ENCODE measurements around the gene PPHLN1.
"Not testable (repeated sequence)": the region's sequence is repeated elsewhere in the genome, so short reads cannot be mapped to it uniquely, and the experiment has no call there.

PPHLN1 gene

DNA sequence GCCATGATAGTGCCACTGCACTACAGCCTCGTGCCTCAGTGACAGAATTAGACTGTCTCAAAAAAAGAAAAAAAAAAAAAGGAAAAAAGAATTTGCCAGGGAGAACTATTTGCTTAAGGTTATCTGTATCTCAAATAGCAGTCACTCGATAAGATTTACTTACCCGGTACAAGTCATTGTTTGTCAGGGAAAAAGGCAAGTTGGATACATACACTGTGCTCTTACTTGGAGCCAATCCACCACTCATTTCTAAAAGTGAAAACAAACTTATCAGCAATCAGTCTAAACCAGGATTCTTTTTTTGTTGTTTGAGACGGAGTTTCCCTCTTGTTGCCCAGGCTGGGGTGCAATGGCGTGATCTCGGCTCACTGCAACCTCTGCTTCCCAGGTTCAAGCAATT is 2.1 kb upstream of the PPHLN1 start:
- DNase-seq (ENCODE audit: low spot score), result no peak

DNA sequence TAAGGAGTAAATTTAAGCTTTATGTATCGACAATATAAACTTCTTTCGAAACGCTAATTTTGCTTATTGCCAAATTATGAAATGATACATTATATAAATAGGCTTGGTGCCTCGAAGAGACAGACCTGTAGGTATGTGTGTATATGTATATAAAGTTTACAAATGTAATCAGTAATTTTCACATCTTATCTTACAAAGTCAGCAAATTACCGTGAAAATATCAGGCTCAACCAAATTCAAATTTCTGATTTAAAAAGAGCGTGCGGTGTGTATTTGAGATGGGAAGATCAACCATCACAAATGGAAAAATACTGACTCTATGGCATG is 678 bp upstream of the PPHLN1 start:
- no peak for DNase-seq (ENCODE audit: low spot score)

DNA sequence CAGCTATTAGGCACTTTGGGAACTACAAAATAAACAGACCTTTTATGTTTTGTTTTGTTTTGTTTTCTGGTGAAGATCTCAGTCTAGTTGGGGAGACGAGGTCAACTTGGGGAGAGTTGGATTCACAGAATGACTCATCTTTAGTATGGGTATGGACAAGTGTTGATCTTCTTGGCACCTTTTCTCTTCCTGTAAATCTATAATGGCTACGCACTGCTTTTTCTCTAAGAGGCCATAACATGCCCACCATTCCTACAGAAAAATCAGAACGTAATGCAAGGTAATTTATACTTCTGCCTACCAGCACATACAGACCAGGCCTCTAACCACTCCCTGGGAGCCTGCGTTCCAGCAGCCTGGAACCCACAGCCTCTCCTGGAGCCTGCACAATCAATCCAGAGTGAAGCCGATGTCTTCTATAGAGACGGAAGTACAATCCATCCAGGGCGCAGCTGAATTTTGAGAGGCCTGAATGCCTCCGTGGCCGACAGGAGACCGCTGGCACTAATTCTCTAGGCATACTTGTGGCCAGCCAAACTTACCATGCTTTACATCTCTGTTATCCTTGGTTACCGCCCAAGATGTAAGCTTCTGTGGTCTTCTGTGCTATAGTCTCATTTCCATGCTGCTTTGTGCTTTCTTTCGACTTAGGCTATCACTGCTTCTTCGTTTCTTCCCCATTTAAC is 717 bp downstream of the PPHLN1 start:
- DNase-seq (ENCODE audit: low spot score), result peak; percentile 53

DNA sequence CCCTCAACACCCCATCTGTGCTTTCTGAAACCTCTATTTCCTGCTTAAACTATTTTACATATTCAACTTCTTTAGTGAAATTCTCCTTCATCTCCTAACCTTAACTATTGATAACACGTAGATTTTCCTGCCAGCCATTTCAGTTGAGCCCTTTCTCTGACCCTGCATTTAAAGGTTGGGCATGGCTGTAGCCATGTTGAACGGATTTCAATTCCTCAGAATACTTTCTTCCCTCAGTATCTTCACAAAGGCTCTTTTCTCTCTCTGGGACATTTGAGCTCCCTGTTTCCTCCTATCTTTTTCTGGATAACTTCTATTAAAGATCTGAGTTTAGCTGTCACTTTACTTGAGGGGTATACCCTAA is 1.2 kb downstream of the PPHLN1 start:
- DNase-seq (ENCODE audit: low spot score), result no peak

DNA sequence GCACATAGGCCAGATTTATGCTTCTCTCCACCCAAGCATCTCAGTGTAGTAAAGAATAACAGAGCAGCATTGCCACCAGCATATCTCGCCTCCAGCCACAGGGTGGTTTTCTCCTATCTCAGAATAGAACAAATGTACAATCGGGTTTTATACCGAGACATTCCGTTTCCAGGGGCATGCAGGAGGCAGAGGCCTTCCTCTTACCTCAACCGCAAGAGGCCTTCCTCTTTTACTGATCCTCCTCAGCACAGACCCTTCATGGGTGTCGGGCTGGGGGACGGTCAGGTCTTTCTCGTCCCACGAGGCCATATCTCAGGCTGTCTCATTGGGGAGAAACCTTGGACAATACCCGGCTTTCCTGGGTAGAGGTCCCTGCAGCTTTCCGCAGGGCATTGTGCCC is 4.1 kb downstream of the PPHLN1 start:
- not testable (repeated sequence) for DNase-seq (ENCODE audit: low spot score)

DNA sequence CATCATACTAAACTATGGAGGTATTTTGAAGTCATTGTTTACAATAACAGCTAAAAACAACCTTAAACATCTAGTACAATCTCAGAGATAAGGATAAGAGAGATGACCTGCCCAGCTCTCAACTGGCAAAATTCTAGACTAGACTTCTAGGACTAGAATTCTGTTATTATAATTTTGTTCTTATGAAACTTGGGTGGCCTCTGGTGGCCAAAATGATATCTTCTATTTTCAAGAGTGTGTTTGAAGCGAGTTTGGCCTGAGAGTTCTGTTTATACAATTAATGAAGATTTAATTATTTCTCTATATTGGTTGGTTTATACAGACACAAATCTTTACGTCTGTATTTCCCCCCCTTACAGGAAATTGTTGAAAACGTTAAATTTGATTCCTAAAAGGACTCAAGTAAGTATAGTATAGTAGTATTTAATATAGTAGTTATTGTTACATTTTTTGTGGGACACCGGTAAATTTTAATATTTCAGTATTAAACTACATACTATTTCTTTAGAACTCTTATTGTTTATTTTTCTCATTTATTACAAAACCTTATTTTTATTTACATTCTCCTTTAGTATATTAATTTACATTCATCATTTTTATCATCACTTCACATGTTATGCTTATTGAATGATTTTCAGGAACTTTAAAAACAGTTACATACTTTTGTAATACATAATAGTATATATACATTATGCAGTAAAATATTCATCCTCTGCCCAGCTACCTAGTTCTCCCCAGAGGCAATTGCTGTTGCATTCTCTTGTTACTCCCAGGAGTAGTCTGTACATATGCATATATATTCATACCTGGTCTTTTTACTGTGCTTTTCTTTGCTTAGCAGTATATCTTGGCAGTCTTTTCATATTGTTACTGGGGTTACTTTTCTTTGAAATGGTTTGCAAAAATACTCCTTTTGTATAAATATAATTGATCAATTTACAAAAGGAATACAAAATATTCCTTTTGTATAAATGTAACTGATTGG is 6.6 kb downstream of the PPHLN1 start:
- DNase-seq (ENCODE audit: low spot score), result peak; percentile 74

DNA sequence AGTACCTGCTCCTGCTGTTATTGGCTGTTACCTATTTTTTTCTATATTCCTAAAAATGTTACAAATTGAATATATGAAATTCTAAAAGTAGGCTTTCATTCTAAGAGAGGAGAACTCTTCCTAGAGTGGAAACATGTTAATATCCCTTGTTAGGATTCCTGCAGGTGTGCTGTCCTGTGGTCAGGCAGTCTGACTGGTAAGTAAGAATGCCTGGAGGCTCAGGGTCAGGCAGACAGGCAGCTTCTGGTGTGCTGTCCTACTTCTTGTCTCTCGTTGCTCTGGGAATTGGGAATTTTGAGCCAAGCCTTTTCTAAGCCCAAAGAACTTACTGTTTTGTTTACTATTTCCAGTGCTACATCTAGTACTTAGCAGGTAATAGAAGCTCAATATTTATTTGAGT is 10.3 kb downstream of the PPHLN1 start:
- DNase-seq (ENCODE audit: low spot score), result no peak

DNA sequence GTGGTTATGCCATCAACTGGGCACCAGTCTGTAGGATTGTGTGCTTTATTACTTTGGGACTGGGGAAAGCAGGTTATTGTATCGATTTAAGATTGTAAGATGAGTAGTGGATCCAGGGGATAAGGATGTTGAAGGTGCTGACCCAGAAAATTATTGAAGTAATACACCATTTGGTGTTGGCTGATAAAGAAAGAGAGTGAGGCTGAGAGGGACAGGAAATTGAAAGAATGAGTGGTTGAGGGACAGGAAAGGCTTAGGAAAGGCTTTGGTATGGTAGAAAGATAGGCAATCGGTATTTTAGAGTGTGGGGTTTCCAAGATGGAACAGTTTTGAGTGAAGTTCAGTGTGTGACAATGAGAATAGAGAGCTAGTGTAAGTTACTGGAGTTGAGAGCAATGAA is 12.3 kb downstream of the PPHLN1 start:
- DNase-seq (ENCODE audit: low spot score), result no peak

DNA sequence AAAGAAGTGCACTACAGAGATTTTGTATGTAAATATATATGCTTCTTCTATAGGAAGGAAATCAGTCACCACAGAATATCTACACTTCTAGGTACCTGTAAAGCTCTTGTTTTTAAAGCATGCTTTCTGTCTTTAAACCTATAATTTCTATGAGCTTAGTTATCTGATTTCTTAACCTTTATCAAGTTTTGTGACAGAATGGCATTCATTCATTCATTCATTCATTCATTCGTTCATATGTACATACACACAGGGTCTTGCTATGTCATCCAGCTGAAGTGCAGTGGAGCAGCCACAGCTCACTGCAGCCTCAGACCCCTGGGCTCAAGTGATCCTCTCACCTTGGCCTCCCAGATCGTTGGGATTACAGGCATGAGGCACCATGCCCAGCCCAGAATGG is 16.1 kb downstream of the PPHLN1 start:
- DNase-seq (ENCODE audit: low spot score), result no peak

DNA sequence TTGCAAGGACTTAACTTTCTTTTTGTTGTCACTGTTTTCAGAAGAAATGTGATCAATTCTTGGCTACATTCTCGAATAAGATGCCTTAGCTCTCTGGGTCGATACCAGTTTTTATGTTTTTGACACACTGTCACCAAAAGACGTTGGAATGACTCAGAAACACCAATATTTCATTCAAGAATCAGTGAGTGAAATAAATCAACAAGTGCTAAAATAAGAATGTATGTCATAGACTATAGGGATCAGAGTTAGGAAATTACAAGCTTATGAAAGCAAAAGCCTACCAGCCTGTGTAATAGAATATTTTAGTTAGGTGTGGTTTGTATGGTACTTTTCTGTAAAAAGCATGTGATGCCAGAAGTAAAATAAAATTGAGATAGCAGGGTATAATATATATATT is 17.8 kb downstream of the PPHLN1 start:
- no peak for DNase-seq (ENCODE audit: low spot score)

DNA sequence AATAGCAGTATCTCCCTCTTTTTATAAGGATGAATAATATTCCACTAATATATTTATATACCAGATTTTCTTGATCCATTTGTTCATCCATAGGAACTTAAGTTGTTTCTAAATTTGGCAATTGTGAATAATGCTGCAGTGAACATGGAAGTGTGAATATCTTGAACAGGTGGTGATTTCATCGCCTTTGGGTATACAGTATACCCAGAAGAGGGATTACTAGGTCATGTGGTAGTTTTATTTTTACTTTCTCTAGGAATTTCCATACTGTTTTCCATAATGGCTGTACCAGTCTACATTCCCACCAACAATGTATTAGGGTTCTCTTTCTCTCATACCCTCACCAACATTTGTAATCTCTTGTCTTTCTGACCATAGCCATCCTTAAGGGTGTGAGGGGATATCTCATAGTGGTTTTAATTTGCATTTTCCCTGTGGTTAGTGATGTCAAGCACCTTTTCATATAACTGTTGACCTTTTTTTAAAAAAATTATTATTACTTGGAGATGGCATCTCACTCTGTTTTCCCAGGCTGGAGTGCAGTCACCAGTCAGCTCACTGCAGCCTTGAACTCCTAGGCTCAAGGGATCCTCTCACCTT is 20.5 kb downstream of the PPHLN1 start:
- no peak for DNase-seq (ENCODE audit: low spot score)

DNA sequence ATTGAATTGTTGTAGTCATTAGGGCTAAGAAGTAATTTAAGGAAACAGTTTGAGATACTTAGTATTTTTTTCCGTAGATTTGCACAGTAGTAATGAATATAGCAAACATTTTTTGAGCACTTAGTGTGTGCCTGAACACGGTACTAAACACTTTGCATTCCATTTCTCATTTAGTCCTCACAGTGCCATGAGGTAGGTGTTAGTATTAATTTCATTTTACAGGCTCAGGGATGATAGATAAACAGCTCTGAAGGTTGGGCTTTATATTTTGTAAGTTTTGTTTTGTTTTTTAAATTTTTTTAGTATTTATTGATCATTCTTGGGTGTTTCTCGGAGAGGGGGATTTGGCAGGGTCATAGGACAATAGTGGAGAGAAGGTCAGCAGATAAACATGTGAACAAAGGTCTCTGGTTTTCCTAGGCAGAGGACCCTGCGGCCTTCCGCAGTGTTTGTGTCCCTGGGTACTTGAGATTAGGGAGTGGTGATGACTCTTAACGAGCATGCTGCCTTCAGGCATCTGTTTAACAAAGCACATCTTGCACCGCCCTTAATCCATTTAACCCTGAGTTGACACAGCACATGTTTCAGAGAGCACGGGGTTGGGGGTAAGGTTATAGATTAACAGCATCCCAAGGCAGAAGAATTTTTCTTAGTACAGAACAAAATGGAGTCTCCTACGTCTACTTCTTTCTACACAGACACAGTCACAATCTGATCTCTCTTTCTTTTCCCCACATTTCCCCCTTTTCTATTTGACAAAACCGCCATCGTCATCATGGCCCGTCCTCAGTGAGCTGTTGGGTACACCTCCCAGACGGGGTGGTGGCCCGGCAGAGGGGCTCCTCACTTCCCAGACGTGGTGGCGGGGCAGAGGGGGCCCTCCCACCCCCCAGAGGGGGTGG is 23.4 kb downstream of the PPHLN1 start:
- not testable (repeated sequence) for DNase-seq (ENCODE audit: low spot score)

DNA sequence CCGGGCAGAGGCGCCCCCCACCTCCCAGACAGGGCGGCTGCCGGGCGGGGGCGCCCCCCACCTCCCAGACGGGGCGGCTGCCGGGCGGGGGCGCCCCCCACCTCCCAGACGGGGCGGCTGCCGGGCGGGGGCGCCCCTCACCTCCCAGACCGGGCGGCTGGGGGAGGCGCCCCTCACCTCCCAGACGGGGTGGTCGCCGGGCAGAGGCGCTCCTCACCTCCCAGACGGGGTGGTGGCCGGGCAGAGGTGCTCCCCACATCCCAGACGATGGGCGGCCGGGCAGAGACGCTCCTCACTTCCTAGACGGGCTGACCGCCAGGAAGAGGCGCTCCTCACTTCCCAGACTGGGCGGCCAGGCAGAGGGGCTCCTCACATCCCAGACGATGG is 24.0 kb downstream of the PPHLN1 start:
- not testable (repeated sequence) for DNase-seq (ENCODE audit: low spot score)

DNA sequence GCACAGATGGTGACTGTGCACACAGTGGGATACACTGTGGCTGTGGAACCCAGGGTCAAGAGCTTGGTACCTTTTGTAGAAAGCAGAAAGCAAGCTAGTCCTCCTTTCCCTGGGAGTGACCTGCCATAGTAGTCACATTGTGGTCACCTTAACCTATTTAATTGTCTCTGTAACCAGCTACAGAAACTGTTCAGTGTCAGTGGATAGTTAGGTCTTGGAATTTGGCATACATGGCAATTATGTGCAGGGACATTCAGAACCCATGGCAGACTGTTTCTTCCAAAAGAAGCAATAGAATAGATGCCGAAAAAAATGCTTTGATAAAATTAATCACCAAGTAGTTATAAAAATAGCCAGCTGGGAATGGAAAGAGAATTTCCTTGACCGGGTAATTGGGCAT is 30.4 kb downstream of the PPHLN1 start:
- DNase-seq (ENCODE audit: low spot score), result no peak

DNA sequence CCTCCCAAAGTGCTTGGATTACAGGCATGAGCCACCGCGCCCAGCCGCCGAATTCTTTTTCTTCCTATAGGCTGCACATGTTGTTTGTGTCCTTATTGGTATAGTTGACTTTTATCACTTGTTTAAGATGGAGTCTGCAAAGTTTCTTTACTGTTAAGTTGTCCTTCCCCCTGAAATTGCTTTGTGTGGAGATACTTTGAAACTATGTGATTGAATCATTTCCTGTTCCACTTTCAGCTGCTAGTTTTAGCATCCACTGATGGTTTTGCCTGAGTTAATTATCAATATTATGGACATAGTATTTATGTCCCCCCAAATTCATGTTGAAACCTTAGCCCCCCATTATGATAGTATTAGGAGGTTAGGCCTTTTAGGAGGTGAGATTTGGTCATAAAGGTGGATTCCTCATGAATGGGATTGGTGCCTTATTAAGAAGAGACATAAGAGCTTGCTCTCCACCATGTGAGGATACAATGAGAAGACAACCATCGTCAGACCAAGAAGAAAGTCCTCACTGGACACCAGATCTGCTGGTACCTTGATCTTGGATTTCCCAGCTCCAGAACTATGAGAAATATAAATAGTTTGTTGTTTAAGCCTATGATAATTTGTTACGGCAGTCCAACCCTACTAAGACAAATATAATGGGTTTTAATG is 34.9 kb downstream of the PPHLN1 start:
- DNase-seq (ENCODE audit: low spot score), result no peak

DNA sequence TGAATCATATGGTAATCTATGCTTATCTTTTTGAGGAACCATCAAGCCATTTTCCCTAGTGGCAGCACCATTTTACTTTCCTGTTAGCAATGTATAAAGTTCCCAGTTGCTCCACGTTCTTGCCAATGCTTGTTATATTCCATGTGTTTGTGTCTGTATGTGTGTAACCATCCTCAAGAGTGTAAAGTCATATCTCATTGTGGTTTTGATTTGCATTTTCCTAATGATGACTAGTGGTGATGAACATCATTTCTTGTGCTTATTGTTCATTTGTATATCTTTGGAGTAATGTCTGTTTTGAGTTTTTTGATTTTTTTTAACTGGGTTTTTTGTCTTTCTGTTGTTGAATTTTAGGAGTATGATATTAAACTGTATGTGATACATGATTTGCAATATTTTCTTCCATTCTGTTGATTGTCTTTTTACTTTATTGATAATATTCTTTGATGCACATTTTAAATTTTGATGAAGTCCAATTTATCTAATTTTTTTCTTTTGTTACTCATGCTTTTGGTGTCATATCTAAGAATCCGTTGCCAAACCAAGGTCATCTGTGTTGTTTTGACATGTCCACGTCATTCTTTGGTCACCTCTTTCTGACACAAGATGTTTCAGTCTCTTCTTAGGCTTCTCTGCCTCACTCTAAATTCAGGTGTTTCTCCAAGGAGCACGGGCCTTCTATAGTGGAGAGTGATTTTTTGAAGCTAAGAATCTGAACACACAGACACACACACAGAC is 36.1 kb downstream of the PPHLN1 start:
- DNase-seq (ENCODE audit: low spot score), result no peak

DNA sequence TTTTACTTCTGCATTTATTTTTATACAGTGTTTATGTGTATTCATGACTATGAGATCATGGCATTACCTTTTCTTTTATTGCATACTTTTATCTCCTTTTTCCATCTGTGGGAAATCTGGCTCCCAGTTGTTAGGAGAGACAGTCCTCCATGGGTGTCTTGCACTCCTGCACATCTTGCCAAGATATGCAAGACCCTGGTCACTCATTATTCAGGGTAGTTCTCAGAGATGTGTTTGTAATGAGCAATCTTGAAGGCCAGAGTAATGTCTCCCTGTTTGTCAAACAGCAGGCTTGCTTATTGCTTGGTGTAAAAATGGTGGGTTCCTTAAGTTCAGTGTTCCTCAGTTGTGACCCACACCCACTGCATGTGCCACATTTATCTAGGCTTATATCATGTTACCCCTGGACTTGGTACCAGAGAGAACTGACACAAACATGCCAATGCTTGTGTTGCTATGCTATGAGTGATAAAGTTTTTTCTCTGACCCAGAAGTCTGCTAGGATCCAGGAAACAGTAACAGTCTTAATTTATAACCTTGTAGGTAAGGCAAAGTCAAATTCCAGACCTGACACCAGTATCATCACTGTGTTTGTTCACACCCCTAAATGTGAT is 36.8 kb downstream of the PPHLN1 start:
- DNase-seq (ENCODE audit: low spot score), result no peak

DNA sequence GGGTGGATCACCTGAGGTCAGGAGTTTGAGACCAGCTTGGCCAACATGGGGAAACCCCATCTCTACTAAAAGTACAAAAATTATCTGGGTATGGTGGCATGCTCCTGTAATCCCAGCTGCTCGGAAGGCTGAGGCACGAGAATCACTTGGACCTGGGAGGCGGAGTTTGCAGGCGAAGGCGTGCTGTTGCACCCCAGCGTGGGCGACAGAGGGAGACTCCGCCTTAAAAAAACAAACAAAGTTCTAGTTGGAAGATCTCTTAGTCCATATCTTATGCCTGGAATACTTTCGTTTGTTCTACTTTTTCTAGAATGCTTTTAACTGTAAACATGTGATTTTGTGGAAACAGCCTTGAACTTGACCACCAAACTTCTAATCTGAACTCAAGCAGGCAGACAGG is 38.7 kb downstream of the PPHLN1 start:
- no peak for DNase-seq (ENCODE audit: low spot score)

DNA sequence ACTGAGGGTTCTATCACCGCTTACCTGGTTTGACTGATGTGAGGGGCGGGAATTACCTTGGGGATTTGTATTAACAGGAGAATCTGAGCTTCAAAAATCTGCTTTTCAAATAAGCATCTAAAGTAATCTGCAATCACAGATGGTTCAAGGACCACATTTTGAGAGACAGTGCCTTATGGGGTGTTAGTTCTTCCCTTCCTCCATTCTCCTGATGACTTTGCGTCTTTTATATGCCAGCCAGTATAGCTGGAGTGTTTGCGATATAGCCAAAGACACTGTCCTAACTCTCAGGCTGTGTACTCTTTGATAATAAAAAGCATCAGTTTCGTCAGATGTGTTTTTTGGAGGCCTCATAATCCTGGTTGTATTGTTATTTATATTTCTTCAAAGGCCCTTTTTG is 39.5 kb downstream of the PPHLN1 start:
- DNase-seq (ENCODE audit: low spot score), result no peak

DNA sequence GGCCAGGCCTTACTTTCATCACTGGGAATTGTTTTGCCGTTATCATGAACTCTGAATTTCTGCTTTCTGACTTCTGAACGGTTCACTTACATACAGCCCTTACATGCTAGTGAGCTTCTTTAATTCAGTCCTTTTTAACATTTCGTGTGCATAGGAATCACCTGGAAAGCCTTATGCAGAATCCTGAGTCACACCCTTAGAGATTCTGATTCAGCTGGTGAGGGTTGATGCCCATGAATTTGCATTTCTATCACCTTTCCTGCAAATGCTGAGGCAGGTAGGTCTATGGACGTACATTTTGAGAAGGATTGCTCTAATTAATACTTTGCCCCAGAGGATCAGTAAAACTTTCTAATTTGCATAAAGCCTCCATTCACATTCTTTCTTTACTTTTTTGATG is 44.0 kb downstream of the PPHLN1 start:
- no peak for DNase-seq (ENCODE audit: low spot score)

Measured in hematopoietic multipotent progenitor cell treated with erythropoietin and hydrocortisone succinate and interleukin-3 and kit ligand, for 17 days (in vitro differentiated cells).